ENCODE measurements around the gene CCDC81.

Gene CCDC81

GRCh38 chr11:86446163-86446923, 71.7 kb downstream of the CCDC81 start:
- POLR2A ChIA-PET, result no interaction called here
- CTCF ChIA-PET, result interaction anchor here (1.3 to 1.6 kb wide), 2 partner anchors 9 to 85 kb away, joined by 3 to 11 read pairs; no protein-coding TSS in a partner anchor
- TF ChIP-seq CTCF (IDR thresholded peaks at IDR 0.05; ENCODE audit: insufficient read depth, low read length, missing control alignments), result no peak
- DNase-seq (ENCODE audit: low read depth, low spot score), result no peak
- H3K4me3 ChIP-seq (ENCODE audit: low read depth, low read length), result no peak overlapping the region

- no peak for TF ChIP-seq CTCF (IDR thresholded peaks at IDR 0.05; ENCODE audit: insufficient read depth, low read length, missing control alignments)
- no peak overlapping the region for H3K4me3 ChIP-seq (ENCODE audit: low read depth, low read length)
- CTCF ChIA-PET, result interaction anchor here (1.3 to 1.6 kb wide), 2 partner anchors 9 to 86 kb away, joined by 3 to 11 read pairs; no protein-coding TSS in a partner anchor
- POLR2A ChIA-PET, result no interaction called here
- DNase-seq (ENCODE audit: low read depth, low spot score), result no peak
Measured at GRCh38 chr11:86446924-86447285, 72.2 kb downstream of the CCDC81 start.

GRCh38 chr11:86447763-86448480, 73.2 kb downstream of the CCDC81 start:
- no peak overlapping the region for H3K4me3 ChIP-seq (ENCODE audit: low read depth, low read length)
- ChIA-PET POLR2A (no interaction called here), CTCF (interaction anchor here (1.1 to 1.6 kb wide), 5 partner anchors 8 to 87 kb away, joined by 3 to 11 read pairs (median 6); no protein-coding TSS in a partner anchor)
- no peak for DNase-seq (ENCODE audit: low read depth, low spot score)
- no peak for TF ChIP-seq CTCF (IDR thresholded peaks at IDR 0.05; ENCODE audit: insufficient read depth, low read length, missing control alignments)

- H3K4me3 ChIP-seq (ENCODE audit: low read depth, low read length), result no peak overlapping the region
- POLR2A ChIA-PET, result interaction anchor here (0.6 kb wide), 1 partner anchor 9 kb away, joined by 3 read pairs; no protein-coding TSS in a partner anchor
- CTCF ChIA-PET, result interaction anchor here (1.3 kb wide), 3 partner anchors 89 to 353 kb away, joined by 3 to 4 read pairs (median 3); no protein-coding TSS in a partner anchor
- DNase-seq (ENCODE audit: low read depth, low spot score), result no peak
- no peak for TF ChIP-seq CTCF (IDR thresholded peaks at IDR 0.05; ENCODE audit: insufficient read depth, low read length, missing control alignments)
Measured at GRCh38 chr11:86449993-86450629, 75.4 kb downstream of the CCDC81 start.

GRCh38 chr11:86453290-86454030, 78.8 kb downstream of the CCDC81 start:
- ChIA-PET CTCF (interaction anchor here (1.2 to 7.8 kb wide), 12 partner anchors 11 to 466 kb away, joined by 3 to 83 read pairs (median 12); no protein-coding TSS in a partner anchor), POLR2A (no interaction called here)
- TF ChIP-seq CTCF (IDR thresholded peaks at IDR 0.05; ENCODE audit: insufficient read depth, low read length, missing control alignments), result no peak
- DNase-seq (ENCODE audit: low read depth, low spot score), result no peak
- H3K4me3 ChIP-seq (ENCODE audit: low read depth, low read length), result no peak overlapping the region

All from AG04449 (cell line).